Measurements from ENCODE around the gene TCF7L2.

Gene TCF7L2

DNA sequence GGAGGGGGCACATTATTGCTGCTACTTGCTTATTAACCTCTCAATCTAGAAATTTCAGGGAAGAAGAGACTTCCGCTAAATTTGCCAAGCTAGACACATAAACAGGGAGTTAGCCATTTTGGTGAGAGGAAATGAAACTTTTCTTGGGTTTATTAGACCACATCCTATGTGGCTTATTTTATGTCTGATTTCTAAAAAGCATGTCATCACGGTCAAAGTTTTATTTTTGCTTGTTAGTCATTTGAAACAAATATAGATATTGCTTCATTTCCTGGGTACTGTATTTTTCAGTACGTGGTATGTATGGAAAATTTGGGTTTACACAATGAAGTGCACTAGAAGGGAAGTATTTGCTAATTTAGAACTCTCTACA lies 144.1 kb downstream of the TCF7L2 start:
- DNase-seq (ENCODE audit: low read depth), result no peak
- TF ChIP-seq, protein P1, sequence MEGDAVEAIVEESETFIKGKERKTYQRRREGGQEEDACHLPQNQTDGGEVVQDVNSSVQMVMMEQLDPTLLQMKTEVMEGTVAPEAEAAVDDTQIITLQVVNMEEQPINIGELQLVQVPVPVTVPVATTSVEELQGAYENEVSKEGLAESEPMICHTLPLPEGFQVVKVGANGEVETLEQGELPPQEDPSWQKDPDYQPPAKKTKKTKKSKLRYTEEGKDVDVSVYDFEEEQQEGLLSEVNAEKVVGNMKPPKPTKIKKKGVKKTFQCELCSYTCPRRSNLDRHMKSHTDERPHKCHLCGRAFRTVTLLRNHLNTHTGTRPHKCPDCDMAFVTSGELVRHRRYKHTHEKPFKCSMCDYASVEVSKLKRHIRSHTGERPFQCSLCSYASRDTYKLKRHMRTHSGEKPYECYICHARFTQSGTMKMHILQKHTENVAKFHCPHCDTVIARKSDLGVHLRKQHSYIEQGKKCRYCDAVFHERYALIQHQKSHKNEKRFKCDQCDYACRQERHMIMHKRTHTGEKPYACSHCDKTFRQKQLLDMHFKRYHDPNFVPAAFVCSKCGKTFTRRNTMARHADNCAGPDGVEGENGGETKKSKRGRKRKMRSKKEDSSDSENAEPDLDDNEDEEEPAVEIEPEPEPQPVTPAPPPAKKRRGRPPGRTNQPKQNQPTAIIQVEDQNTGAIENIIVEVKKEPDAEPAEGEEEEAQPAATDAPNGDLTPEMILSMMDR (IDR thresholded peaks at IDR 0.05; ENCODE audit: control insufficient read depth, extremely low read depth, insufficient read depth), result no peak
- no peak overlapping the region for H3K4me3 ChIP-seq (ENCODE audit: low read depth, low read length)

DNA sequence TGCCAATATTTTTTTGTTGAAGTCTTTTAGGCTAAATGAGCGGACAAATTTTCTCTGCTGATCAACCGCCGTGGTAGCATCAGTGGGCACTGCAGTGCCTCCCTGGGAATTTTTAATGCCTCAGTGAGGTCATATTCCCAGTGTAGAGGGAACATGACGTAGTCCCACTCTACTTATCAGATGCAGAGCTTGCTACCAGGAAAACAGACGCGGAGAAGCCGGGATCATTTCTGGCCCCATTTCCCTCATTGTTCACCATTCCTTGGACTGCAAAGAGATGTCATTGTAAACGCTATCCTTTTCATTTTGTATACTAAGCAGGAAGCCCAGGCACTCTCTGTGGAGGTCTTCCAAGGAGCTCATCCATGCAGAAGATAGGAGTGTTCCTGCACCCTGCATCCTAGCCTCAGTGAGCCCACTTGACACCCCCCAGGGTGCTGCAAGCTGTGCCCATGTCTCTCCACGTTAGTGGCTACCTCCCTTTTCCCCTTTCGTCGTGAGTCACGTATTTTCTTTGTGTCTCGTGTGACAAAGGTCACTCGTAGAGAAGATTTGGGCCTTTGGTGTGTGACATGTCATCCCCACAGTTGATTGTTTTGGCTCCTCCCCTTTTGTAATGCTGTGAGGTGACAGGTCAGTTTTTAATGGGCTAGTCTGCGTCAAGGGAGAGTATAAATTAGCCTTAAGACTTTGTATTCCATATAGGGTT lies 145.5 kb downstream of the TCF7L2 start:
- TF ChIP-seq, protein P1 (IDR thresholded peaks at IDR 0.05; ENCODE audit: control insufficient read depth, extremely low read depth, insufficient read depth), result no peak
- H3K4me3 ChIP-seq (ENCODE audit: low read depth, low read length), result no peak overlapping the region

DNA sequence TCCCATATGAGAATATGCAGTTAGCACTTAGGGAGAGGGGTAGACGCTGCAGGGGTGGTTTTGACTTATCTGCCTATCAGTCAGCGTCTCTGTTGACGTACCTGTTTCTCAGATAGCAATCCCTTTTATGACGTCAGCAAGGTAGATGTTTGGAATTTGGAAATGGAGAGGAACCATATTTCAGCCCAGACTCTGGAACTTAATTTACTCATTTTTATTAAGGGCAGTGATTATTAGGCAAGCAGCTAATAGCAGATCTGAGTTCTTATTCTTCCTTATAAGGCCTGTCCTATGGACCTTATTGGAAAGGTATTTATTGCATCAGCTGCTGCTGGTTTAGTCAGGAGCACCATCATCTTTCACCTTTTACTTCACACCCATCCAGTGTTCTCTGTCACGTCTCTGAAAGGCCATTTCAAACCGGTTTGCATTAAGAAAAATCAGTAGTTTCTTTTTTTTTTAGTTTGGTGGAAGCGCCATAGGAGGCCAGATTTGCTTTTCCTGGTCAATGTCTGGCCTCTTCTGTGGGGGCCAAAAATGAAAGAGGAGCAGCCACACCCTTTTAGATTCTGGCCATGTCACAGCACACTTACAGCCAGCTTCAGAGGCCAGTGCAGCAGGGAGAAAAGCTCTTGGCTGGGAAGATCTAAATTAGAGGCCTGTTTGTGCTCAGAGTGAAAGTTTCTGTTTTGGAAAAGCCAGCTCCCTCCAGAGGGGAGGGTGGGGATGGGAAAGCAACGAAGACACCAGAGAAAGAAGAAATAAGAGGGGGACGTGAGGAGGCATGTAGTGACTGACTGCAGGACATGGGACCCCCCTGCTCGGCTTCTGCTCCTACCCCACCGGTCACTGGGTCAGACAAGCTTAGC lies 146.3 kb downstream of the TCF7L2 start:
- no peak overlapping the region for H3K4me3 ChIP-seq (ENCODE audit: low read depth, low read length)
- no peak for DNase-seq (ENCODE audit: low read depth)
- TF ChIP-seq, protein P1 (IDR thresholded peaks at IDR 0.05; ENCODE audit: control insufficient read depth, extremely low read depth, insufficient read depth), result no peak

More for the DNA sequence above, 145.5 kb downstream of the TCF7L2 start:
- no peak for DNase-seq (ENCODE audit: low read depth)

DNA sequence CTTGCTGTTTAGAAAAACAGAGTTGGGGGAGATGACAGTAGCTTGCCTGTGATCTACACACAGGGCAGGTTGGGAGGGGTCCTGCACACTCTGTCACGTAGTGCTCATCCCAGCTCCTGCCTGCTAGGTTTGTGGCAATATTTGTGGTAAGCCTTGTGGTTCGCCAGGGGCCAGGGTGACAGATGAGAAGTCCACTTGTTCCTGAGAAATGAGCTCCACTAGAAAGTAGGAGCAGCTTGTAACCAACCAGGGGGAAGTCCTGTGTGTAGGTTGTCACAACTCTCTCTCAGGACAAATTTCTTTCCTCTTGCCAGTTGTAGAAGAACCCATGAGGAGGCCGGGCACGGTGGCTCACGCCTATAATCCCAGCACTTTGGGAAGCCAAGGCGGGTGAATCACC lies 147.0 kb downstream of the TCF7L2 start:
- no peak for DNase-seq (ENCODE audit: low read depth)
- H3K4me3 ChIP-seq (ENCODE audit: low read depth, low read length), result no peak overlapping the region
- TF ChIP-seq, protein P1 (IDR thresholded peaks at IDR 0.05; ENCODE audit: control insufficient read depth, extremely low read depth, insufficient read depth), result no peak

DNA sequence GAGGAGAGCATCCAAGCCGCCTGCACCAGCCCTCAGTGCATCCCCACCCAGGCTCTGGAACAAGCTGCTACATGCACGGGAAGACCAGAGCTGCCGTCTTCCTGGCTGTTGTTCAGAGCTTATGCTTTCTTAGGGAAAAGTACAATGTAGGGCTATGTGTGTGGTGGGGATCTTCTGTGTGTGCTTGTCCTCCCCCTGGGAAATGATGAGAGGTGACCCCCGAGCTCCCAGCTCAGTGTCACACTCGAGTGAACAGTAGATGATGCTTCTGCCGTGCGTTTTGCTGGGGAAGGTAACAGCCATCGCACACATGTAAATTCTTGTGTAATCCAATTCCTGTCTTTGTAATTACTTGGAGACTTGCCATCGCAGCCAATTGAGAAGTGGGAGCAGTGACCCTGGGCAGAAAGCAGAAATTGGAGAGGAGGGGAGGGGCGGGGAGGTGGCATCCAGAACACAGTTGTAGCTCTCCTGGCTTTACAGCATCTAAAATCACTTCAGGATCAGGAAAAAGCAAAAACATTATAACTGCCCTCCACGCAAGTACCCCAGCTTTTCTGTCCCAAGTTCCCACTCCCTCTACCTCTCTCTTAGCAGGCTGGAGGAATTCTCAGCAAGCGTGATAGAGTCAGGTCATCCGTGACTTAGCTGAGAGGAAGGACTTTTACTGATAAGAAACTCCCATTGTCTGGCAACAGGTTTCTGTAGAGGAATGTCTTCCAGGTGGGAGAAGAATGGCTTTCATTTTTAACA lies 149.6 kb downstream of the TCF7L2 start:
- TF ChIP-seq, protein P1 (IDR thresholded peaks at IDR 0.05; ENCODE audit: control insufficient read depth, extremely low read depth, insufficient read depth), result no peak

DNA sequence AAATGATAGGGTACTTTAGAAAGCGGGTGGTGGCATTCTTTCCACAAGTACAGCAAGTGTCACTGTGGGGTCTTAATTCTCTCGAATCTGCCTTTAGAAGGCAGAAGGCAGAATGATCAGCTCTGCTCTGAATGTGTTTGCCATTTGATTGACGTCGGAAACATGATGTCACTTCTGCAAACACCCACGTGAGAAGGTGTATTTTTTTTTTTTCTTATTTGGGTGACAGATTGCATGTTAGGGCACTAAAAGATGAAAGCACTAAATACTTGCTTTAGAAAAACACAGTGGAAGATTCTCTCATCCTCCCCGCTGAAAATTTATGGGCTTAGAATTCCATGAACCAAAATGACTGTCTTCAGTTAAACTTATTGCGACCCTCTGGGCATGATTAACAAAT lies 150.2 kb downstream of the TCF7L2 start:
- no peak overlapping the region for H3K4me3 ChIP-seq (ENCODE audit: low read depth, low read length)
- DNase-seq (ENCODE audit: low read depth), result no peak
- TF ChIP-seq, protein P1 (IDR thresholded peaks at IDR 0.05; ENCODE audit: control insufficient read depth, extremely low read depth, insufficient read depth), result no peak

More for the DNA sequence above, 149.6 kb downstream of the TCF7L2 start:
- DNase-seq (ENCODE audit: low read depth), result no peak
- H3K4me3 ChIP-seq (ENCODE audit: low read depth, low read length), result no peak overlapping the region

Data from LNCaP clone FGC (cell line).